ENCODE measurements around the gene LCORL. TPM values are rescaled to one million over a fixed set of nuclear protein-coding genes. Genes with fewer than 3 reads are reported as not detected.

LCORL gene
- total RNA-seq, 1 experiment from 2014 or later, result 18.0 TPM

DNA sequence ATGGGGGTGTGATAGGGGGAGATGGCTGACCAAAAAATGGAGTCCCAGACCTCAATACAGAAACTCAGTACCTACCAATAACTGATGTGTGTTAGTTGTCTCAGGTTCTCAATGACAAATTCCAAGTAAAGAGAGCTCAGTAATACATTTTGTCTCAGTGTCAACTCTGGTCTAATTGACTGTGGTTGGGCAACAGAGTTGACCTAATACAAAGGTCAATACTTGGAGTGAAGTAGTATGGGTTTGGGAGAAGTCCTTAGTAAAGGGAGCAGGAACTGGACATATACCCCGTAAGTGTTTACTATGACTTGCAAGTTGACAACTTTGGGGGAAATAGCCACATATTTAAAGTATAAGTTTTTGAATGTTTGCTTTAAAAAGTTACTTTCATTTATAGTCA lies 20.5 kb upstream of the LCORL start (continued):
- TF ChIP-seq, protein P1, sequence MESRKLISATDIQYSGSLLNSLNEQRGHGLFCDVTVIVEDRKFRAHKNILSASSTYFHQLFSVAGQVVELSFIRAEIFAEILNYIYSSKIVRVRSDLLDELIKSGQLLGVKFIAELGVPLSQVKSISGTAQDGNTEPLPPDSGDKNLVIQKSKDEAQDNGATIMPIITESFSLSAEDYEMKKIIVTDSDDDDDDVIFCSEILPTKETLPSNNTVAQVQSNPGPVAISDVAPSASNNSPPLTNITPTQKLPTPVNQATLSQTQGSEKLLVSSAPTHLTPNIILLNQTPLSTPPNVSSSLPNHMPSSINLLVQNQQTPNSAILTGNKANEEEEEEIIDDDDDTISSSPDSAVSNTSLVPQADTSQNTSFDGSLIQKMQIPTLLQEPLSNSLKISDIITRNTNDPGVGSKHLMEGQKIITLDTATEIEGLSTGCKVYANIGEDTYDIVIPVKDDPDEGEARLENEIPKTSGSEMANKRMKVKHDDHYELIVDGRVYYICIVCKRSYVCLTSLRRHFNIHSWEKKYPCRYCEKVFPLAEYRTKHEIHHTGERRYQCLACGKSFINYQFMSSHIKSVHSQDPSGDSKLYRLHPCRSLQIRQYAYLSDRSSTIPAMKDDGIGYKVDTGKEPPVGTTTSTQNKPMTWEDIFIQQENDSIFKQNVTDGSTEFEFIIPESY (IDR thresholded peaks at IDR 0.05; ENCODE audit: extremely low read depth, insufficient replicate concordance, low read length), result no peak
- TF ChIP-seq FOSL1 (IDR thresholded peaks at IDR 0.05; ENCODE audit: low read depth), result no peak
- no peak for TF ChIP-seq POLR2AphosphoS5 (IDR thresholded peaks at IDR 0.05; ENCODE audit: low read depth, low read length)

DNA sequence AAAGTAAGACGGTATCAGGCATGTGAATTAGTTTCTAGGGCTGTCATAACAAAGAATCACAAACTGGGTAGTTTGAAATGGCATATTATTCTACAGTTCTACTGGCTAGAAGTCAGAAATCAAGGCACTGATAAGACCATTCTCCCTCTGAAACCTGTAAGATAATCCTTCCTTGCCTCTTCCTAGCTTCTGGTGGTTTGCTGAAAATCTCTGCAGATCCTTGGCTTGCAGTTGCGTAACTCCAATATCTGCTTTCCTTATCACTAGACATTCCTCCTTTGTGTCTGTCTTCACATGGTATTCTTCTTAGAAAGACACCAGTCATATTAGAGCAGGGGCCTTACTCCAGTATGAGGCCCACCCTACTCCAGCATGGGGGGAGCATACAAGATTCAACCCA lies 19.6 kb upstream of the LCORL start:
- intact Hi-C loops (cut with micrococcal nuclease), result no loop called here

More for the DNA sequence above, 19.6 kb upstream of the LCORL start:
- Histone ChIP-seq H3K4me3 (replicated peaks in 1 of 2; ENCODE audit: low read depth in 1 of 2, low read length in 2 of 2) (no peak overlapping the region), H3K9ac (ENCODE audit: low read length) (no peak overlapping the region), H3K9me3 (ENCODE audit: control insufficient read depth in 1 of 2, insufficient read depth in 1 of 2, low read depth in 1 of 2, low read length in 2 of 2) (no peaks in the 10 kb centered on the region), H3K36me3 (ENCODE audit: control insufficient read depth in 1 of 2, insufficient read depth in 2 of 2, low read length in 2 of 2) (no peaks in the 10 kb centered on the region), H3K9me2 (ENCODE audit: insufficient read depth) (no peaks in the 10 kb centered on the region), H3K27ac (ENCODE audit: low read depth, low read length) (no peak overlapping the region), H3K4me2 (ENCODE audit: low read length) (no peak overlapping the region), H4K20me1 (ENCODE audit: insufficient read depth) (no peaks in the 10 kb centered on the region), H3K4me1 (ENCODE audit: control insufficient read depth in 1 of 2, insufficient read depth in 2 of 2, low read length in 2 of 2) (no peaks in the 10 kb centered on the region), H3K27me3 (ENCODE audit: insufficient read depth, low read length) (no peaks in the 10 kb centered on the region), H3K79me2 (ENCODE audit: insufficient read depth, low read length) (no peaks in the 10 kb centered on the region), H2AFZ (ENCODE audit: low read depth, low read length, poor library complexity, severe bottlenecking) (no peak overlapping the region)
- ChIA-PET CTCF (no interaction called here), RAD21 (ENCODE audit: low non-redundant PET in 1 of 2, low total read pairs in 2 of 2, uncharacterized antibody in 2 of 2, unreplicated experiment in 2 of 2) (no interaction called here), POLR2A (no interaction called here)
- no TSS peak for BruUV-seq (replicated peaks)
- no peak for TF ChIP-seq RAD21 (IDR thresholded peaks at IDR 0.05; ENCODE audit: low read depth)
- TF ChIP-seq, protein P2, sequence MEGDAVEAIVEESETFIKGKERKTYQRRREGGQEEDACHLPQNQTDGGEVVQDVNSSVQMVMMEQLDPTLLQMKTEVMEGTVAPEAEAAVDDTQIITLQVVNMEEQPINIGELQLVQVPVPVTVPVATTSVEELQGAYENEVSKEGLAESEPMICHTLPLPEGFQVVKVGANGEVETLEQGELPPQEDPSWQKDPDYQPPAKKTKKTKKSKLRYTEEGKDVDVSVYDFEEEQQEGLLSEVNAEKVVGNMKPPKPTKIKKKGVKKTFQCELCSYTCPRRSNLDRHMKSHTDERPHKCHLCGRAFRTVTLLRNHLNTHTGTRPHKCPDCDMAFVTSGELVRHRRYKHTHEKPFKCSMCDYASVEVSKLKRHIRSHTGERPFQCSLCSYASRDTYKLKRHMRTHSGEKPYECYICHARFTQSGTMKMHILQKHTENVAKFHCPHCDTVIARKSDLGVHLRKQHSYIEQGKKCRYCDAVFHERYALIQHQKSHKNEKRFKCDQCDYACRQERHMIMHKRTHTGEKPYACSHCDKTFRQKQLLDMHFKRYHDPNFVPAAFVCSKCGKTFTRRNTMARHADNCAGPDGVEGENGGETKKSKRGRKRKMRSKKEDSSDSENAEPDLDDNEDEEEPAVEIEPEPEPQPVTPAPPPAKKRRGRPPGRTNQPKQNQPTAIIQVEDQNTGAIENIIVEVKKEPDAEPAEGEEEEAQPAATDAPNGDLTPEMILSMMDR (IDR thresholded peaks at IDR 0.05 in 2 of 3, conservative IDR thresholded peaks at IDR 0.05 in 1 of 3; ENCODE audit: borderline replicate concordance in 1 of 3, insufficient read depth in 1 of 3, low read depth in 2 of 3, low read length in 2 of 3), result no peak
- no peak for TF ChIP-seq TCF7L2 (IDR thresholded peaks at IDR 0.05; ENCODE audit: borderline replicate concordance, extremely low read depth, insufficient read depth, insufficient read length)
- TF ChIP-seq YY1 (IDR thresholded peaks at IDR 0.05; ENCODE audit: extremely low read depth, insufficient replicate concordance, low read depth, low read length), result no peak
- TF ChIP-seq CBX3 (IDR thresholded peaks at IDR 0.05; ENCODE audit: low read depth), result no peak
- no peak for TF ChIP-seq CEBPB (IDR thresholded peaks at IDR 0.05; ENCODE audit: low read depth)
- TF ChIP-seq, protein P1 (IDR thresholded peaks at IDR 0.05; ENCODE audit: extremely low read depth, insufficient replicate concordance, low read length), result no peak
- TF ChIP-seq SIN3A (IDR thresholded peaks at IDR 0.05; ENCODE audit: low read depth), result no peak
- no peak for TF ChIP-seq JUND (IDR thresholded peaks at IDR 0.05)
- TF ChIP-seq EZH2 (IDR thresholded peaks at IDR 0.05), result no peak
- TF ChIP-seq, protein P3, sequence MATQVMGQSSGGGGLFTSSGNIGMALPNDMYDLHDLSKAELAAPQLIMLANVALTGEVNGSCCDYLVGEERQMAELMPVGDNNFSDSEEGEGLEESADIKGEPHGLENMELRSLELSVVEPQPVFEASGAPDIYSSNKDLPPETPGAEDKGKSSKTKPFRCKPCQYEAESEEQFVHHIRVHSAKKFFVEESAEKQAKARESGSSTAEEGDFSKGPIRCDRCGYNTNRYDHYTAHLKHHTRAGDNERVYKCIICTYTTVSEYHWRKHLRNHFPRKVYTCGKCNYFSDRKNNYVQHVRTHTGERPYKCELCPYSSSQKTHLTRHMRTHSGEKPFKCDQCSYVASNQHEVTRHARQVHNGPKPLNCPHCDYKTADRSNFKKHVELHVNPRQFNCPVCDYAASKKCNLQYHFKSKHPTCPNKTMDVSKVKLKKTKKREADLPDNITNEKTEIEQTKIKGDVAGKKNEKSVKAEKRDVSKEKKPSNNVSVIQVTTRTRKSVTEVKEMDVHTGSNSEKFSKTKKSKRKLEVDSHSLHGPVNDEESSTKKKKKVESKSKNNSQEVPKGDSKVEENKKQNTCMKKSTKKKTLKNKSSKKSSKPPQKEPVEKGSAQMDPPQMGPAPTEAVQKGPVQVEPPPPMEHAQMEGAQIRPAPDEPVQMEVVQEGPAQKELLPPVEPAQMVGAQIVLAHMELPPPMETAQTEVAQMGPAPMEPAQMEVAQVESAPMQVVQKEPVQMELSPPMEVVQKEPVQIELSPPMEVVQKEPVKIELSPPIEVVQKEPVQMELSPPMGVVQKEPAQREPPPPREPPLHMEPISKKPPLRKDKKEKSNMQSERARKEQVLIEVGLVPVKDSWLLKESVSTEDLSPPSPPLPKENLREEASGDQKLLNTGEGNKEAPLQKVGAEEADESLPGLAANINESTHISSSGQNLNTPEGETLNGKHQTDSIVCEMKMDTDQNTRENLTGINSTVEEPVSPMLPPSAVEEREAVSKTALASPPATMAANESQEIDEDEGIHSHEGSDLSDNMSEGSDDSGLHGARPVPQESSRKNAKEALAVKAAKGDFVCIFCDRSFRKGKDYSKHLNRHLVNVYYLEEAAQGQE (IDR thresholded peaks at IDR 0.05; ENCODE audit: low read depth), result no peak
- no peak for TF ChIP-seq ZFX (IDR thresholded peaks at IDR 0.05)
- TF ChIP-seq, protein P4, sequence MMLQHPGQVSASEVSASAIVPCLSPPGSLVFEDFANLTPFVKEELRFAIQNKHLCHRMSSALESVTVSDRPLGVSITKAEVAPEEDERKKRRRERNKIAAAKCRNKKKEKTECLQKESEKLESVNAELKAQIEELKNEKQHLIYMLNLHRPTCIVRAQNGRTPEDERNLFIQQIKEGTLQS (IDR thresholded peaks at IDR 0.05), result no peak
- no peak for ATAC-seq
- DNase-seq (ENCODE audit: low read depth, low spot score), result no peak

Measured in HCT116 (cell line).